BJ (cell line): ENCODE results near the gene CXXC1. TPM values are rescaled to one million over a fixed set of nuclear protein-coding genes. Genes with fewer than 3 reads are reported as not detected.

Experiments used
- CTCF ChIA-PET: fragments of 350-600 bp; formaldehyde crosslinking; extraction: SDS; loops from one replicate; lab custom pipeline; 2021; ENCODE audit warnings: antibody characterized with exemption, inconsistent platforms; lab: Yijun Ruan, JAX
- POLR2A ChIA-PET: fragments of 300-600 bp; sonication (Branson Sonifier 250); formaldehyde crosslinking; extraction: SDS; loops from one replicate; lab custom pipeline; 2021; ENCODE audit warnings: antibody characterized with exemption; lab: Charles Lee
- DNase-seq: peaks from one replicate; pipeline ENCODE4 v3.0.0-alpha.2; 2011; ENCODE audit warnings: low read depth
- H3K27me3 ChIP-seq: 2 replicates; pipeline ENCODE4 v1.6.0; 2011; ENCODE audit warnings: low read length; ENCODE audit not compliant: control insufficient read depth, insufficient read depth
- H3K36me3 ChIP-seq: 2 replicates; pipeline ENCODE4 v1.5.1; 2011; ENCODE audit warnings: low read length; ENCODE audit not compliant: control insufficient read depth, insufficient read depth
- H3K4me3 ChIP-seq: 2 replicates; pipeline ENCODE4 v1.5.1; 2011; ENCODE audit warnings: low read depth, mild to moderate bottlenecking, control low read depth, low read length
- polyA plus RNA-seq: library from polyadenylated mRNA; depleted of rRNA; stranded (reverse); fragments of >200 nt; gene quantifications from 2 replicates; pipeline ENCODE4 v1.2.3, GENCODE V29; 2011
- TF ChIP-seq, protein P1 (sequence below): IDR thresholded peaks from 2 replicates; pipeline ENCODE4 v1.5.1; 2011; ENCODE audit warnings: low read depth, mild to moderate bottlenecking, control low read depth, inconsistent platforms, low read length, moderate library complexity; ENCODE audit not compliant: insufficient read depth

The CXXC1 gene
- polyA plus RNA-seq, 1 experiment: 51.2 TPM

DNA sequence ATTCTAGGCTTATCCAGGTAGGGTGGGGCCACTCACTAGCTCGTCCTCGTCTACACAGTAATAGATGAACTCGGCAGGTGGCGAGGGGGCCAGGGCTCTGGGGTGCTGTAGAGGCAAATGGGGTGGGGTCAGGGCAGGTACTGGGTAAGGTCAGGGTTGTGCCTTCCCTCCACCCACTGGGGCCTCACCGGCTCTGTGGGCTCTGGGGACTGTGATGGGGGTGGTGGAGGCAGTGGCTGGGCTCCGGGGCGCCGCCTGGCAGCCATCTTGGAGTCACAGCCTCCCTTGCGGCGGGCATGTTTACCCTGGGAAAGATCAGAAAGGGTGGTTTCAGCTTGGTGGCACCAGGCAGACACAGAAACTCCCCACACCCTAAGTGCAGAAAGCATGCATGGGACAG, 12.6 kb downstream of the CXXC1 start:
- ChIA-PET CTCF (interaction anchor here (0.6 kb wide), 1 partner anchor 1618 kb away, joined by 3 read pairs; no protein-coding TSS in a partner anchor), POLR2A (no interaction called here)
- H3K27me3 ChIP-seq: no peaks in the 10 kb centered on the region
- peaks cover 58% of the 10 kb centered on the region for H3K36me3 ChIP-seq
- no peak overlapping the region for H3K4me3 ChIP-seq
- TF ChIP-seq, protein P1, sequence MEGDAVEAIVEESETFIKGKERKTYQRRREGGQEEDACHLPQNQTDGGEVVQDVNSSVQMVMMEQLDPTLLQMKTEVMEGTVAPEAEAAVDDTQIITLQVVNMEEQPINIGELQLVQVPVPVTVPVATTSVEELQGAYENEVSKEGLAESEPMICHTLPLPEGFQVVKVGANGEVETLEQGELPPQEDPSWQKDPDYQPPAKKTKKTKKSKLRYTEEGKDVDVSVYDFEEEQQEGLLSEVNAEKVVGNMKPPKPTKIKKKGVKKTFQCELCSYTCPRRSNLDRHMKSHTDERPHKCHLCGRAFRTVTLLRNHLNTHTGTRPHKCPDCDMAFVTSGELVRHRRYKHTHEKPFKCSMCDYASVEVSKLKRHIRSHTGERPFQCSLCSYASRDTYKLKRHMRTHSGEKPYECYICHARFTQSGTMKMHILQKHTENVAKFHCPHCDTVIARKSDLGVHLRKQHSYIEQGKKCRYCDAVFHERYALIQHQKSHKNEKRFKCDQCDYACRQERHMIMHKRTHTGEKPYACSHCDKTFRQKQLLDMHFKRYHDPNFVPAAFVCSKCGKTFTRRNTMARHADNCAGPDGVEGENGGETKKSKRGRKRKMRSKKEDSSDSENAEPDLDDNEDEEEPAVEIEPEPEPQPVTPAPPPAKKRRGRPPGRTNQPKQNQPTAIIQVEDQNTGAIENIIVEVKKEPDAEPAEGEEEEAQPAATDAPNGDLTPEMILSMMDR: no peak
- no peak for DNase-seq

DNA sequence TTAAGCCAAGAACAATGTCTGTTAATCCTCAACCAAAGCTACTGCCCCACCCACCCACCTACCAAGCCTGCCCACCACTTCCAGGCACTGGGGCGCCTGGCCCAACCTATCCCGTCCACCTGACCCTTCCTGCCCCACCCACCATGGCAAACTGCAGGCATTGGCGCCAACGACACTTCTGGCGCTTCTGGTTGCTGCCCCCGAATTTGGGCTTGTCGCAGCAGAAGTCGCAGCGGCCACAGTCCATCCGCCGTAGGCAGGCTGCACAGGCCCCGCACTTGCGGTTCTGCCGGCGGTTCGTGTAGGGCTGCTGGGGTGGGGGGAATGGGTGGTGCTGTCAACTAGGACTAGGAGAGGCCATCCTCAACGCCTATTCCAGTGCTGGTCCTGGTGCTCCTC, 13.4 kb downstream of the CXXC1 start:
- ChIA-PET POLR2A (no interaction called here), CTCF (no interaction called here)
- Histone ChIP-seq H3K36me3 (peaks cover 64% of the 10 kb centered on the region), H3K27me3 (no peaks in the 10 kb centered on the region), H3K4me3 (no peak overlapping the region)
- TF ChIP-seq, protein P1: no peak
- no peak for DNase-seq

DNA sequence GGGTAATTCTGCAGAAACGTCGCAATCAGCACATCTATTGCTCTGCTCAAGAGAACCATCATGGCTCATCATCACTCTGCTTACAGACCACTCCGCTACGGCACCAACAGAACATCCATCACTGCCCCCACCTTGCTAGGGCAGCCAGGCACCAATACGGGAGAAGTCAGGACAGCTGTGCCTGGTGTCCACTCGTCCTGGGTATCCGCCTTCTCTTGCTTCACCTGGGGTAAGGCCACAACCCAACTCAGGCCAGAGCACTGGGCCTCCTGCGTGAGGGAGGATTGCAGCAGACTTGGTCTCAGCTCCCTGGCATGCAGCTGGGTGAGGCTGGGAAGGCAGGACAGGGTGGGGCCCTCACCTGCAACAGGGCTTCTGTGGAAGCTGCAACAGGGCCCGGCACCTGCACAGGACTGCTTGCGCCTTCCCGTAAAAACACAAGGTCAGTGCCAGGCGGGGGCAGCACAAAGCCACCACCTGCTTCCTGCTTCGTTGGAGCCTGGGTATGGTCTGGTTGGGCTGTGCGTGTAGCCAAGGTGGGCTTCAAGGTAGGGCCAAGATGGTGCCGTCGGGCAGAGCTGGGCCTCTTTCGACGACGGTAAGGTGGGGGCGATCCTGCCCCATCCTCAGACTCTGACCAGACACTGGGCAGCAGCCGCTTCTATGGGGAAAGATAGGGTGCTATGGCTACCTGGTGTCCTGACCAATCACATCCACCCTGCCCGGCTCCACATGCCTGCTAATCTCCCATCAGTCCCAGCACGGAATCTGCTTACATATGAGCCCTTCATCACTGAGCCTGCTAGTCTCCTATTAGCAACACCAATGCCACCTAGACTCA, 14.1 kb downstream of the CXXC1 start:
- DNase-seq: no peak
- ChIA-PET POLR2A (no interaction called here), CTCF (interaction anchor here (1.2 kb wide), 1 partner anchor 8 kb away, joined by 3 read pairs; the partner anchor contains the start of gene MBD1)
- Histone ChIP-seq H3K36me3 (peaks cover 64% of the 10 kb centered on the region), H3K27me3 (no peaks in the 10 kb centered on the region), H3K4me3 (no peak overlapping the region)
- TF ChIP-seq, protein P1: no peak

DNA sequence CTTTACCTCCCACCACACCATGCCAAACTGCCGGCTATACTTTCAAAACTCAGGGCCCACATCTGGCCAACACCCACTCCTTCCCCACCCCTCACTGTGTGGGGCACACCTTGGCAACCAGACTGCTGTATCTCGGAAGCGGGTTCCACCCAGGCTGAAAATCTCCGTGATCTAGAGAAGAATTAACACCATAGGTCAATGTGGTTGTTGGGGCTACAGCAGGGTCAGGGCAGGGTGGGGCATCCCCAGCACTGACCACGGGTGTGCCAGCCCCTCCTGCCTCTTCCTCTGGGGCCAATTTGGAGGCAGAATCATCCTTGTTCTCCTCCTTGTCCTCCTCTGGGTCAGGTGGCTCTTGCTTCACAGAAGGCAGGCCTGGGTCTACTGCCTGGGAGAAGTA, 14.9 kb downstream of the CXXC1 start:
- H3K36me3 ChIP-seq: peaks cover 64% of the 10 kb centered on the region
- TF ChIP-seq, protein P1: no peak
- H3K4me3 ChIP-seq: no peak overlapping the region
- DNase-seq: no peak
- POLR2A ChIA-PET: no interaction called here
- CTCF ChIA-PET: interaction anchor here (1.2 kb wide), 1 partner anchor 9 kb away, joined by 3 read pairs; the partner anchor contains the start of gene MBD1
- no peaks in the 10 kb centered on the region for H3K27me3 ChIP-seq

DNA sequence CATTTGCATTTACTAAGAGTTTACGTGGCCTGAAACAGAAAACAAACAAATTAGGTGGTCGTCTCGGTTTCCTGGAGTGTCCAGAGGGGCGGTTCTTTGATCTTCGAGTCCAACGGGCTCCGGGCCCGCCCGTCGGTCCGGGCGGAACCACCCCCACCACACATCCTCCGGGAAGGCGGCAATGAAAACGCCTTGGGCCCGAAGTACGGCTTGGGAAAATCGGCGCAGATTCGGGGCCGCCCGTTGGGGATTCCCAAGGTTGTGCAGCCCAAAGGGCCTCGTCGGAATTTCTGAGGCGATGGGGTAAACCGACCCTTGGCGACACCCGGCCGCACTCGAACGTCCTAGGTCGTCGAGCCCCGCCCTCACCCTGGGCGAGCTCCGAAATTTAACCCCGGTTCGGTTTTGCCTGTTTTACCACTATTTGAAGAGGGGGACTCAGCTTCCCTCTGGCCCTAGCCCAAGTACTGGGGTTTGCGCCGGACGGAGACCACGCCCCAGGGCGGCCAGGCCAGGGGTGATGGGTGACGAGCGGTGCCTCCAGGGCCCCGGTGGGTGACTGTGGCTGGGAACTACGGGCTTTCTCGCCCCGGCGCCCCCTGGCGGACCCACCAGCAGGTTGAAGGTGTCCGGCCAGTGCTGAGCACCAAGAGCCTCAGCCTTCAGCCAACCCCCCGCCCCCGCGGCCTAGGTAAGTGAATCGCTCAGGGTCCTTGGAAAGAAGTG, 19.3 kb downstream of the CXXC1 start:
- no peaks in the 10 kb centered on the region for H3K27me3 ChIP-seq
- ChIA-PET CTCF (interaction anchor here (1.0 to 2.5 kb wide), 3 partner anchors 10 to 258 kb away, joined by 3 to 7 read pairs (median 6); no protein-coding TSS in a partner anchor), POLR2A (no interaction called here)
- no peak for DNase-seq
- peaks cover 29% of the 10 kb centered on the region for H3K36me3 ChIP-seq
- TF ChIP-seq, protein P1: peak; percentile 74
- H3K4me3 ChIP-seq: peak overlapping the region; percentile 36
